HG02938 (cell line): Measurements from ENCODE around the gene RPL27.

Experiments
- ATAC-seq: cut with Tn5 transposase; IDR thresholded peaks from one replicate; pipeline ENCODE4 v1.9.1; 2021; ENCODE audit warnings: mild to moderate bottlenecking, moderate library complexity; ENCODE audit not compliant: unreplicated experiment

The RPL27 gene

DNA sequence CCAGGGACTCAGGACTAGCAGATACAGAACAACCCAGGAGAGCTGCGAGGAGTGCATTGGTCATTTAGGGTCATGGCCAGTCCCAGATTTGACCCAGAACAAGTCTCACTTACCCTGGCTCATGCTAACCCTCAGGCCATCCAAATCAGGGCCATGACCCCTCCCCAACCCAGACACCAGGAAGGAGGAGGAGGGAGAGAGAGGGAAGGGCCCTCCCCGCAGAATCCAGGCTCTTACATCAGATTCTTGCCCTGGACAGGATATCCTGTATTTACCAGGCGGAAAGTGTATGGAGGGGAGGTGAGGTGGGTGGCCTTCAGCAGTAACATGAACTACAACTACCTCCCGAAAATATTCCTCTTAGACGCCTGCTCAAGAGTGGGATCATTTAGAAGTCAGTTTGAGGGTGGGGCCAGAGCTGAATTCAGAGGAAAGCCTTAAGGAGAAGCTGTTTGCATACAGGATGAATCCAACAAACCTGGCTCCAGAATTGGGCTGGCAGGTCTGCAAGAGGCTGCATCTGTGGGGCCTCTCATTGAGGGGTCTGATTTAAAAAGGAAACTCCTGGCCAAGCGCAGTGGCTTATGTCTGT is 21.9 kb downstream of the RPL27 start:
- ATAC-seq = no peak

DNA sequence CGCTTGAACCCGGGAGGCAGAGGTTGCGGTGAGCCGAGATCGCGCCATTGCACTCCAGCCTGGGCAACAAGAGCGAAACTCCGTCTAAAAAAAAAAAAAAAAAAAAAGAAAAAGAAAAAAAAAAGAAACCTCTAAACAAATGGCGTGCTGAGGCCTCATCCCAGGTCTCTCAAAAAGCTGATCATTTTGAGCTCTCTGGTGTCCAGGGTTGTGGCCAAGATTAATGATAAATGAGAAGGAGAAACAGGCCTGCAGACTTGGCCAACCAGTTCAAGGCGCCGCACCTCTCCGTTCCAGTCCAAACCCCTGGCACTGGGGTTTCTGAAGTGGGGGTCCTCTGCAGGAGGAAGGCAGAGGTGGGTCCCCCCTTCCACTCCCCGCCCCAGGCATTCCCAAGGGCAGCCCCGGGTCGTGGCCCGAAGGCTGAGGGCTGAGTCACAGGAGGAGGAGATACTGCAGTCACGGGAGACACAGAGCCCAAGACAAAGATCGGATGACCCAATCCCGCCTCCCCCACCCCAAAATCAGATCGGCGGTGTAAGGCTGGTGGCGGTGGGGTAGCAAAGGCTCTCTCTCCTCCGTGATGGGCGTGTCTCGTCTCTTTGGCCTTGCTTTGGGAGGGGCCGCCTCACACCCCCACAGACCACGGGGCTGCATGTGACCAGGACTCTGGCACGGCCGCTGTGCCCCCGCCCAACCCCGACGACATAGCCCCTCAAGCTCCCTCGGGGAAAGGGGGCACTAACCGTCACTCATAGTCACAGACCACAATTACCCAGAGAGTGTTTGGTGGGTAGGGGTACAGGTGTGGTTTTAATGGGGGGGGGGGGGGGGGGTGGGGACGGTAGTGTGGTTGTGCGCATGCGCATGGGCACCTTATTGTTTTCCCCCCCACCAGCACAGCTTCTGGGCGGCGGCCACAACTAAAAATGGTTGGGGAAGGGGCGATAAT is 22.8 kb downstream of the RPL27 start:
- no peak for ATAC-seq

- ATAC-seq = no peak
Measured at GRCh38 chr17:43021741-43022512, 23.7 kb downstream of the RPL27 start, which contains the start of gene VAT1. VAT1 (minus strand) TSS chr17:43022385; CDS start chr17:43022322, 63 bp downstream.

DNA sequence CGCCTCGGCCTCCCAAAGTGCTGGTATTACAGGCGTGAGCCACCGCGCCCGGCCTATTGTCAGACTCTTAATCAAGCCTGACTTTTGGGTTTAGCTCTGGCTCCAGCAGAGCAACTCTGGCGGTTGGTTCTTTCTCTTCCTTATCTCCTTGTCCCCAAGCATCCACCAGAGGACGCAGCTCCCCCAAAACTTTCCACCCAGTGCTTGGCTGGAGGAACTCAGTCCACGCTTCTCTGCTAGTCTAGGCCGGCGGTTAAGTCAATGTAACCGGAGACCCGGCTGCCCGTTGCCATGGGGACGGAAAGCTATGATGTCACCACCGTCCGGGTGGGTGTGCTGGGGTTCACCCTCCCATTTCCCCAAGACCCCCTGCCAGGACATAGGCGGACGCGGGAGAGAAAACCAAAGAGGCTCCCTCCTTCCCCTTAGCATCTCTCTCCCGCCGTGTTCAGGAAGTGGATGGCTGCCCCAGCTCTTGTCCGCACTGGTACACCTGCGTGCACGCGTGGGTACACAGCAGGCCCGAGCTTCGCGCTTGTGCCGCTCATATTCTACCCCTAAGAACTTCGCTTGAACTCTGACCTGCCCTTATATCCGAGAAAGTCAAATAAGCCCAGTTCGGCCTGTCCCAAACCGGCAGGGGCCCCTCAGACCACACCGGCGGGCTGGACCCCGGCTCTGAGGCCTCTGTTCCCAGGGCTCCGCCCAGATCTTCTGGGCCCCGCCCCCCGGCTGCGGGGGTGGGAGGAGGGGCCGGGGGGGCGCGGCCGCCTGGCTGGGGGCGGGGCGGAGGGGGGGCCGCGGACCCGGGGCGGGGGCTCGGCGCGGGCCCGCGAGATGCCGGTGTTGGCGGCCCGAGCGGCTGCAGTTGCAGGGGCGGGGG is 26.4 kb downstream of the RPL27 start, which contains the start of gene RND2:
TSS of gene RND2 (plus strand) at position 825 of the 883 bp plus-strand sequence. CDS start 117 bp downstream, outside the sequence.
- no peak for ATAC-seq

GRCh38 chr17:43025290-43025657 is 27.1 kb downstream of the RPL27 start:
- no peak for ATAC-seq

GRCh38 chr17:43025766-43026537 is 27.7 kb downstream of the RPL27 start:
- no peak for ATAC-seq

- no peak for ATAC-seq
Measured at GRCh38 chr17:43026595-43026994, 28.4 kb downstream of the RPL27 start.

GRCh38 chr17:43027091-43028032 is 29.1 kb downstream of the RPL27 start:
- no peak for ATAC-seq

DNA sequence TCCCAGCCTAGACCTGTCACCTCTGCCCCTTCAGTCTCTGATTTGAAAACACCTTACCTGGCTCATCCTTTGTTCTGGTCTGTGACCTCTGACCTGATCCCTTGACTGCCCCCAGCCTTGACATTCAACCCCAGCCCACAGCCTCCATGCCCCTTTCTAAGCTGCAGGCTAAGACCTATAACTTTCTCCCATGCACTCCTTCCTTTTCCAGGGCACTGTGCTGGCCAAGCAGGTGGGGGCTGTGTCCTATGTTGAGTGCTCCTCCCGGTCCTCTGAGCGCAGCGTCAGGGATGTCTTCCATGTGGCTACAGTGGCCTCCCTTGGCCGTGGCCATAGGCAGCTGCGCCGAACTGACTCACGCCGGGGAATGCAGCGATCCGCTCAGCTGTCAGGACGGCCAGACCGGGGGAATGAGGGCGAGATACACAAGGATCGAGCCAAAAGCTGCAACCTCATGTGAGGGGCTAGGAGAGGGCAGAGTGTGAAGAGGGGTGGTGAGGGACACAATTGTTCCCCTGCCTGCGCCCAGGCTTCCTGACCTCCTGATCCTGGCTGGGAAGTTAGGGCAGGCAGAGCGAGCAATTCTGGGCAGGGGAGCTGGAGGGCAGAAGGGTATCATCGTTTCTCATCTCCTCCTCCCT is 30.1 kb downstream of the RPL27 start:
- ATAC-seq = no peak

GRCh38 chr17:43030137-43030767 is 32.0 kb downstream of the RPL27 start:
- ATAC-seq = no peak

DNA sequence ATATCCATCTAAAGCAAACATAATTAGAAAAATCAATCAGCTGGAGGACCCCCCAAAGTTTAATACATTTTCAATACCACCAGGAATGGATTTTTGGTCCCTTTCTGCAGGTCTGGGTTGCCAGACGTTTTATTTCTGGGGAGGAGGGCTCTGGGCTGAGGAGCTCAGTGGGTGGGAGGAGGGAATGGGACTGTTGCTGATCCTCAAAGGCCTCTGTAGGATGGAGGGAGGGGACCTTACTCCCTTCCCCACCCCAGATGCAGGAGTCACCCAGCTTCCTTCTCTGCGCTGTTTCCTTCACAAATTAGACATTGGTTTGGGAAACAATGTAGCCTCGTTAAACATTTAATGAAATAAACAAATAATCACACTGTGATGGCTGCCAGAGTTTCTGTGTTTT is 33.4 kb downstream of the RPL27 start:
- no peak for ATAC-seq

DNA sequence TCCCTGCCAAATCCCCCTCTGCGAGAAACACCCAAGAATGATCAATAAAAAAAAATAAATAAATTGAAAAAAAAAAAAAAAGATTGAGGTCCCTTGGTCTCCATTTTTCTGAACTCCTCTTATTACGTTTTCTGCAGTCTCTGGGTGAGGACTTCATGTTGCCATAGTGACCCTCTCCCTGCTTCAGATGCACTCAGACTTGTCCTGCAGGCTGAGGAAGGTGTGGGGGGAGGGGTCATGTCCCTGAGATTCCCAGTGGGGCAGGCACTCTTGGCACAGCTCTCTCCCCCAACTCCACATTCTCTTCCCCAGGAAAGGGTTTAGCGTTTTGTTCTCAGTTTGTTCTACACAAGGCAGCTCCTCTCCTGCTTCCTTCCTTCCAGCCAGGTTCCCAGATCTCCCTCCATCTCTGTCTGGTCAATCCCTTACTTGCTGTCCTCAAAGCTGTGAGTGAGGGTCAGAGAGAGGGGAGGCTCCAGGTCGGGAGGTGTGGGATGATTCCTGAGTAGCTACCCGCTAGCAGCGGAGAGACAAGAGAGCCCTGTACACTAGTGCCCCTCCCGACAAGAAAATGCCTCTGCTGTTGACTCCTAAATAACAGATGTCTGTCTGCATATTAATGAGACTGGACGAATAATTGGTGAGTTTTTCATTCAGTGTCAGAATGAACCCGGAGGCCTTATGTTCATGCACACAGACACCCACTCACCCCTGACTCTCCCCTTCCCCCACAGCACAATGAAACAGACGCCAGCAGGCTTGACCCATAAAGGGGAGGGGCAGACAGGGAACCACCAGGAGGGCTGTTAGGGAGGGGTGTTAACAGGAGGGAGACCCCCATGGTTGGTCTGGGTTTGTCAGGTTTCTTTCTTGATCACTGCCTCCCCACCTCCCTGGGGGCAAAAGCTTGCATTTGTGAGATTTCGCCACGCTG is 36.0 kb downstream of the RPL27 start:
- ATAC-seq = no peak

DNA sequence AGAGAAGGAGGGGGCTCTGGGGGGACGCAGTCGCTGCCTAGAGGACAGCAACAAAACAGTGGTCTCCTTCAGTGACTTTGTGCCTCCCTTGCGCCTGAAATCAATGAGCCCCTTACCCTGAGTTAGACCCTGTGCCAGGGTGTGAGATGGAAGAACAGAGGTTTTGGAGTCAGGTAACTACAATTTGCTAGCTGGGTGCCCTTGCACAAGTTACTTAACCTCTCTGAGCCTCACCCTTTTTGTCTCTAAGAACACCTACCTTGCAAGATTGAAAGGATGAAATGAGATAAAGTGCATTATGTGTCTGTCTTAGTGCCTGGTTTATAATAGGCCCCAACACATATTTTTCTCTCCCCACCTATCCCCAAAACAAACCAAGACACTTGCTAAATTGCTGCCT is 36.7 kb downstream of the RPL27 start:
- ATAC-seq = no peak

GRCh38 chr17:43039646-43040045 is 41.4 kb downstream of the RPL27 start:
- ATAC-seq = no peak

GRCh38 chr17:43040655-43041054 is 42.4 kb downstream of the RPL27 start:
- no peak for ATAC-seq

DNA sequence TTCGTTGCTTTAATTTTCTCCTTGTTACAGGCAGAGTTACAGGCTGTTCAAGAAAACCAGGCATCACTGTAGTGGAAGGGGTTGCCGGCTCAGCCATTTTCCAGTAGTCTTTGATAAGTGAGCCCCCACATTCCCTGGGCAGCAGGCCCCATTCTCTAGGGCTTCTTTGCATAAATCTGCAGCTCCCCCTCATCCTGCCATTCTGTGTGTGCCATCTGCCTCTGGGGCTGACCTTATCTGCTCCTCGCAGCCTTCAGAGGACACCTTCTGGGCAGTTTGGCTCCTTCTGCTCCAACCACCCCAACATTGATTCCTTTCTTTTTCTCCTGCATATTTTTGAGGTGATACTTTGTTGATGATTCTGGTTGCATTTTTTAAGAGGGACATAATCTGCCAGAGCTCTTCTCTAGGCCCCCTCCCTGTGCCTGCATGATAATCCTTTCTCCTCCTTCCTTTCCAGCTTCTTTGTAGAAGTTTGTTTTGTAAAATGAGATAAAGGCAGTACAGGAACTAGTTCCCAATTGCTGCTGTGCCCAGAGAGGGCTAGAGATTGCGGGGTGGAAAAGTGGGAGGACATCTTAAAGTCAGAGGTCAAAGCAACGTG is 43.9 kb downstream of the RPL27 start:
- no peak for ATAC-seq
